ENCODE data around the gene C1orf115.
A peak's percentile ranks its signal among the peaks of the same experiment; 100 is the strongest.
"Not testable (repeated sequence)": the region's sequence is repeated elsewhere in the genome, so short reads cannot be mapped to it uniquely, and the experiment has no call there.

The C1orf115 gene

GRCh38 chr1:220690140-220691052 lies at the start of gene C1orf115:
Gene C1orf115, plus strand, starts transcription at chr1:220690363. Its CDS starts 40 bp downstream, at chr1:220690403.
- DNase-seq: peak; percentile 11

GRCh38 chr1:220642285-220642684 lies 47.9 kb upstream of the C1orf115 start:
- DNase-seq: no peak

- no peak for DNase-seq
Measured at GRCh38 chr1:220652995-220653394, 37.2 kb upstream of the C1orf115 start.

- no peak for DNase-seq
Measured at GRCh38 chr1:220655509-220655908, 34.7 kb upstream of the C1orf115 start.

- DNase-seq: no peak
Measured at GRCh38 chr1:220655961-220656740, 34.0 kb upstream of the C1orf115 start.

GRCh38 chr1:220666349-220666748 lies 23.8 kb upstream of the C1orf115 start:
- no peak for DNase-seq

GRCh38 chr1:220669005-220669404 lies 21.2 kb upstream of the C1orf115 start:
- DNase-seq: no peak

- no peak for DNase-seq
Measured at GRCh38 chr1:220670365-220670764, 19.8 kb upstream of the C1orf115 start.

GRCh38 chr1:220673921-220674320 lies 16.2 kb upstream of the C1orf115 start:
- DNase-seq: no peak

GRCh38 chr1:220677251-220677650 lies 12.9 kb upstream of the C1orf115 start:
- no peak for DNase-seq

- DNase-seq: peak; percentile 5
Measured at GRCh38 chr1:220680085-220680687, 10.0 kb upstream of the C1orf115 start.

GRCh38 chr1:220681220-220681880 lies 8.8 kb upstream of the C1orf115 start:
- no peak for DNase-seq

- DNase-seq: no peak
Measured at GRCh38 chr1:220682901-220683576, 7.1 kb upstream of the C1orf115 start.

GRCh38 chr1:220683716-220684115 lies 6.4 kb upstream of the C1orf115 start:
- DNase-seq: not testable (repeated sequence)

- DNase-seq: no peak
Measured at GRCh38 chr1:220684890-220685289, 5.3 kb upstream of the C1orf115 start.

GRCh38 chr1:220685879-220686278 lies 4.3 kb upstream of the C1orf115 start:
- no peak for DNase-seq

- DNase-seq: no peak
Measured at GRCh38 chr1:220687809-220688208, 2.4 kb upstream of the C1orf115 start.

- no peak for DNase-seq
Measured at GRCh38 chr1:220689666-220690065, 497 bp upstream of the C1orf115 start.

GRCh38 chr1:220691053-220691684 lies 1.0 kb downstream of the C1orf115 start:
- no peak for DNase-seq

GRCh38 chr1:220692436-220693228 lies 2.5 kb downstream of the C1orf115 start:
- DNase-seq: no peak

GRCh38 chr1:220694866-220695382 lies 4.8 kb downstream of the C1orf115 start:
- DNase-seq: no peak

Measured in midbrain (tissue), 1 donor.